ENCODE data around the gene PXDN. TPM values are rescaled to one million over a fixed set of nuclear protein-coding genes. Genes with fewer than 3 reads are reported as not detected.
A peak's percentile ranks its signal among the peaks of the same experiment; 100 is the strongest.
"Not testable (repeated sequence)": the region's sequence is repeated elsewhere in the genome, so short reads cannot be mapped to it uniquely, and the experiment has no call there.

PXDN gene
- polyA plus RNA-seq, 10 donors: 134 to 247 (median 172) TPM

GRCh38 chr2:1706089-1706841 lies 38.0 kb downstream of the PXDN start:
- not testable (repeated sequence) for DNase-seq

GRCh38 chr2:1705557-1706076 lies 38.7 kb downstream of the PXDN start:
- no peak for DNase-seq

GRCh38 chr2:1704631-1705556 lies 39.4 kb downstream of the PXDN start:
- no peak for DNase-seq

- DNase-seq: no peak
Measured at GRCh38 chr2:1702186-1702565, 42.1 kb downstream of the PXDN start.

- DNase-seq: no peak
Measured at GRCh38 chr2:1701556-1702185, 42.6 kb downstream of the PXDN start.

GRCh38 chr2:1701020-1701419 lies 43.3 kb downstream of the PXDN start:
- DNase-seq: no peak

GRCh38 chr2:1700427-1700826 lies 43.9 kb downstream of the PXDN start:
- not testable (repeated sequence) for DNase-seq

- DNase-seq: no peak
Measured at GRCh38 chr2:1698188-1698945, 45.9 kb downstream of the PXDN start.

GRCh38 chr2:1697601-1698000 lies 46.7 kb downstream of the PXDN start:
- no peak for DNase-seq

GRCh38 chr2:1696472-1696871 lies 47.8 kb downstream of the PXDN start:
- no peak for DNase-seq

- DNase-seq: no peak
Measured at GRCh38 chr2:1694371-1695271, 49.7 kb downstream of the PXDN start.

- DNase-seq: no peak
Measured at GRCh38 chr2:1693723-1694122, 50.6 kb downstream of the PXDN start.

- no peak for DNase-seq
Measured at GRCh38 chr2:1692342-1692741, 52.0 kb downstream of the PXDN start.

GRCh38 chr2:1691366-1691765 lies 52.9 kb downstream of the PXDN start:
- no peak for DNase-seq

- no peak for DNase-seq
Measured at GRCh38 chr2:1690056-1690775, 54.1 kb downstream of the PXDN start.

- no peak for DNase-seq
Measured at GRCh38 chr2:1688859-1689258, 55.5 kb downstream of the PXDN start.

GRCh38 chr2:1688161-1688560 lies 56.2 kb downstream of the PXDN start:
- no peak for DNase-seq

- no peak for DNase-seq
Measured at GRCh38 chr2:1687254-1687653, 57.1 kb downstream of the PXDN start.

GRCh38 chr2:1686784-1687105 lies 57.6 kb downstream of the PXDN start:
- DNase-seq: peak; percentile 51 to 83 (median 63)
